WERI-Rb-1 (cell line): ENCODE measurements around the gene ASIC2.

ENCODE experiments used
- DNase-seq: peaks from one replicate; pipeline ENCODE4 v3.0.0-alpha.2; 2020
- H3K27ac ChIP-seq: fragments of 250-450 bp; sonication (Bioruptor Pico); 2 replicates; pipeline ENCODE4 v1.5.1; 2020; ENCODE audit warnings: mild to moderate bottlenecking, moderate library complexity
- H3K27me3 ChIP-seq: fragments of 250-450 bp; sonication (Bioruptor Pico); 2 replicates; pipeline ENCODE4 v1.5.1; 2021; ENCODE audit warnings: mild to moderate bottlenecking, low read depth, moderate library complexity; ENCODE audit not compliant: insufficient read depth, severe bottlenecking
- H3K36me3 ChIP-seq: fragments of 250-450 bp; sonication (Bioruptor Pico); 2 replicates; pipeline ENCODE4 v1.5.1; 2020; ENCODE audit warnings: mild to moderate bottlenecking, moderate library complexity
- H3K4me3 ChIP-seq: 2 replicates; pipeline ENCODE4 v1.5.1; 2011; ENCODE audit warnings: low read depth, mild to moderate bottlenecking, control low read depth, low read length
- H3K9me3 ChIP-seq: fragments of 250-450 bp; sonication (Bioruptor Pico); 2 replicates; pipeline ENCODE4 v1.5.1; 2021; ENCODE audit warnings: mild to moderate bottlenecking, moderate library complexity; ENCODE audit not compliant: severe bottlenecking
- CTCF ChIP-seq: IDR thresholded peaks from 2 replicates; pipeline ENCODE4 v1.5.1; 2011; ENCODE audit warnings: low read depth, mild to moderate bottlenecking, control low read depth, inconsistent platforms, low read length

Gene ASIC2

GRCh38 chr17:33202021-33202420, 91.1 kb downstream of the ASIC2 start:
- Histone ChIP-seq H3K4me3 (no peak overlapping the region), H3K27ac (no peak overlapping the region), H3K9me3 (no peaks in the 10 kb centered on the region), H3K27me3 (peaks cover 54% of the 10 kb centered on the region), H3K36me3 (no peaks in the 10 kb centered on the region)
- DNase-seq, result no peak
- TF ChIP-seq CTCF, result 0 out of 2 replicates have a peak, but pooled peaks have one; percentile 4

- Histone ChIP-seq H3K9me3 (no peaks in the 10 kb centered on the region), H3K27me3 (peaks cover 54% of the 10 kb centered on the region), H3K36me3 (no peaks in the 10 kb centered on the region), H3K4me3 (no peak overlapping the region), H3K27ac (no peak overlapping the region)
- no peak for DNase-seq
- no peak for TF ChIP-seq CTCF
These were observed 91.8 kb downstream of the ASIC2 start for GRCh38 chr17:33201283-33201682.

GRCh38 chr17:33200587-33200986, 92.5 kb downstream of the ASIC2 start:
- peak; percentile 33; the same call in 1 of the 2 replicates for TF ChIP-seq CTCF
- peak; percentile 17 for DNase-seq
- Histone ChIP-seq H3K4me3 (no peak overlapping the region), H3K27me3 (peaks cover 59% of the 10 kb centered on the region), H3K36me3 (no peaks in the 10 kb centered on the region), H3K27ac (no peak overlapping the region), H3K9me3 (no peaks in the 10 kb centered on the region)

- H3K36me3 ChIP-seq, result no peaks in the 10 kb centered on the region
- H3K4me3 ChIP-seq, result no peak overlapping the region
- H3K9me3 ChIP-seq, result no peaks in the 10 kb centered on the region
- peaks cover 61% of the 10 kb centered on the region for H3K27me3 ChIP-seq
- TF ChIP-seq CTCF, result no peak
- DNase-seq, result no peak
- no peak overlapping the region for H3K27ac ChIP-seq
These were observed 93.3 kb downstream of the ASIC2 start for GRCh38 chr17:33199571-33200510.

- H3K27me3 ChIP-seq, result peaks cover 62% of the 10 kb centered on the region
- H3K36me3 ChIP-seq, result no peaks in the 10 kb centered on the region
- no peak for DNase-seq
- no peak overlapping the region for H3K4me3 ChIP-seq
- no peak for TF ChIP-seq CTCF
- no peaks in the 10 kb centered on the region for H3K9me3 ChIP-seq
- H3K27ac ChIP-seq, result no peak overlapping the region
These were observed 94.1 kb downstream of the ASIC2 start for GRCh38 chr17:33198954-33199353.

- no peak overlapping the region for H3K27ac ChIP-seq
- peaks cover 64% of the 10 kb centered on the region for H3K27me3 ChIP-seq
- no peak for TF ChIP-seq CTCF
- no peak overlapping the region for H3K4me3 ChIP-seq
- no peaks in the 10 kb centered on the region for H3K9me3 ChIP-seq
- DNase-seq, result no peak
- H3K36me3 ChIP-seq, result no peaks in the 10 kb centered on the region
These were observed 95.8 kb downstream of the ASIC2 start for GRCh38 chr17:33197342-33197741.
